ENCODE results near the gene TGFBR2.
"Not testable (repeated sequence)": the region's sequence is repeated elsewhere in the genome, so short reads cannot be mapped to it uniquely, and the experiment has no call there.

The TGFBR2 gene

DNA sequence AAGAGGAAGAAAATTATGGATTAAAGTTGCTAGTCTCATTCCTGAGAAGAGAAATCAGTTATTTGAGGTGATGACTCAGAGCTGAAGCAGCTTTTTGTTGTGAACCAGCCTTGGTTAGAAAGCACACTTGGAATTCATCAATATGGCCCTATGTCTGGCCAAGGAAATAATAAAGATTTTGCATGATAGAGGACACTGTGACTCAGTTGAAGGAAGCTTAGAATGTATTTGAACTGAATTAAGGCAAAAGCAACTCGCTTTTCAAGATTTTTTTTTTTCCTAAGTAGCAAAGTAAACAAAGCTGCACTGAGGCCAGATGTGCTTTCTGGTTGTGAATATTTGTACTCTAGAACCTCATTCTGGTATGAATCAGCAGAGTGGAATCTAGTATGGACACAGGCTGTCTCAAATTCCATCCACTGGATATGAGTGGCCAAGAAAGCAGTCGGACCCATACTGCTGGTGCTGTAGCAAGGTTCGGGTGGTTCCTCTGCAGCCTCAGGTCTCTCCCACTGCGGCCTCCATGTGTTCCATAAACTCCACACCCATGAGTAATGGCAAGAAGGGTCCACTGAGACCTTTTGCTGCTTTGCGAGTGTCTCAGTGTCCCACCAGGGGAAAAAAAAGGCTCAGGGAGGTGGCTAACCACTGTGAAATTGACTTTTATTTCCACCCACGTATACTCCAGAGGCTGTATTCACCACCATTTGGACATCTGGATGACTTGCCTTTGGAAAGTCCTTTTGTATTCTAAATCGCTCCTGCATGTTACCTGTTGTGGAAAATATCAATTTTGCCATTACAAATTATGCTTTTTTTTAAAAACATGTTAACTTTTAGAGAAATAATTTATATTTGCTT is 53.1 kb downstream of the TGFBR2 start:
- DNase-seq: no peak

- DNase-seq: no peak
Measured at GRCh38 chr3:30660136-30660535, 53.7 kb downstream of the TGFBR2 start.

- no peak for DNase-seq
Measured at GRCh38 chr3:30660656-30661055, 54.3 kb downstream of the TGFBR2 start.

GRCh38 chr3:30661098-30661873 is 54.9 kb downstream of the TGFBR2 start:
- no peak for DNase-seq

GRCh38 chr3:30662836-30663235 is 56.4 kb downstream of the TGFBR2 start:
- no peak for DNase-seq

DNA sequence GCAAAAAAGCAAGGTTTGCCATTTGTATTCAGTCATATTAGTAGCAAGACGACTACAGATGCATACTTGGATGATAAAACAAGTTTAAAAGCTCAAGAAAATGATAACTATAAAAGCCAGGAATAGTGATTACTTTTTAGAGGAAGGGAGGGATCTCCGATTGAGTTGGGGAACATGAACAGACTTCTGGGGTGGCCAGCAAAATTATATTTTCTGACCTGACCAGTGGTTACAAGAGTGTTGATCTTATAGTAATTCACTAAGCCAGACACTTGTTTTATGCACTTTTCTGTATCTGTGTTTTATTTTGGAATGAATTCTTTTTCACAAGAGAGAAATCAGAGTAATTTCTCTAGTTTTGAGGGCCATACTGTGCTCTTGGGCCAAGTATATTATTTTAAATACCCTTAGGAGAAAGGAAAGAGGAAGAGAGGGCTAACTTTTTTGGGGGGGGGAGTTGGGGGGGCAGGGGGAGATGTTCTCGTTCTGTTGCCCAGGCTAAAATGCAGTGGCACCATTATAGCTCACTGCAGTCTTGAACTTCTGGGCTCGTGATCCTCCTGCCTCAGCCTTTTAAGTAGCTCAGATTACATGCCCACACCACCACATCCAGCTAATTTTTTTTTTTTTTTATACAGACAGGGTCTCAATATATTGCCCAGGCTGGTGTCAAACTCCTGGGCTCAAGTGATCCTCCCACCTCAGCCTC is 57.3 kb downstream of the TGFBR2 start:
- no peak for DNase-seq

- DNase-seq: no peak
Measured at GRCh38 chr3:30664459-30664858, 58.1 kb downstream of the TGFBR2 start.

DNA sequence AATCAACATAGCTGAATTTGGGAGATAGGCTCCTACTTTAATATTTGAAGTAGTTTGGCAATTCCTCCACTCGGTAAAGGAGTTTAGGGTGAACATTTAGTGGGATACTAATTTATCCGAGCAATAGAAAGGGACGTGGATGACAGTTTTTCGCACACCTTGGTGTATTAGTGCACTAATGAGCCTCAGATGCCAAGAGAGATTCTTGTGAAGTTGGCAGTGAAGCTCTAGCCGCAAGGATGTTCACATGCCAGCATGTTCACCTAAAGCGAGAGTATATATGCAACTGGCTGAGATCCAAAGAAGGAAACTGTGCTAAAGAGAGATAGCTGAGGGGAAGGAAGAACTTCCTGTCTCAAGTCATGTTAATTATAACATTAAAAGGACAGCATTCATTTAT is 58.5 kb downstream of the TGFBR2 start:
- no peak for DNase-seq

- no peak for DNase-seq
Measured at GRCh38 chr3:30665539-30665938, 59.1 kb downstream of the TGFBR2 start.

- DNase-seq: no peak
Measured at GRCh38 chr3:30666572-30667279, 60.3 kb downstream of the TGFBR2 start.

DNA sequence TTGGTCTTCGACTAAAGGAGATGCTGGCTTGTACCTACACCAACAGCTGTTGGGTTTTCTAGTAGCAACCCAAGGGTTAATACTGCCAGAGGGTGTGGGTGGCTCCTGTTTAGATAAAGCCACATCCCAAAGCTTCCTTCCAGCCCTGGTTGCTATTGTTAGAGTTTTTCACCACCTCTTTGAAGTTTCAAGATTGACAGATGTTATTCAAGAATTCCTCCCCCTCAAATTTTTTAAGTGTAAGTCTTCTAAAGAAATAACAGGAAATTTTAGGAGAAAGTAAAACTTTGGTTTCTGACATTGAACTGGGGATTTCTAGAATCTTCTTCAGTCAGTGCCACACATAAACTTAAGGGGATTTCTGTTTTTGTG is 60.9 kb downstream of the TGFBR2 start:
- no peak for DNase-seq

DNA sequence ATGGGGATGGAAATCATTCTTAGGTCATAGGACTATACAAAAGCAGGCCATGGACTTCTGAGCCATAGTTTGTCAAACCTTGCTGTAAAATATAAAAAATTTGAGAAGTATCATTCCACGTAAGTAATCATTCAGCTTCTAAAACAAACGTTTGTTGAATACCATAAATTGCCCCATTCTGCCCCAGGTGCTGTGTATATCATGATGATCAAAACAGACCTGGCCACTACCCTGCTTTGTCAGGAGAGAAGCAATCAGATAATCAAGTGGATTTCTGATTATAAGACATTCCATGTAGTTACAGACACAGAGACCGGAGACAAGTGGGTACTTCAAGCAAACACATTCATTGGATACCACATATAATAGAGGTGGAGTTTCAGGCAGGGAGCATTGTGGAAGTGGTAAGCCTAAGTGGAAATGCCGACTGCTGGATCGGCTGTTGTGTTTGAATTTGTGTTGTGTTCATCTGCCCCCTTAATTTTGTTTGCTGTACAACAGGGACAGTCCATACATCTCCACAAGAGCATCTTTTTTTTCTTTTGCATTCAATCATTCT is 61.7 kb downstream of the TGFBR2 start:
- DNase-seq: no peak

DNA sequence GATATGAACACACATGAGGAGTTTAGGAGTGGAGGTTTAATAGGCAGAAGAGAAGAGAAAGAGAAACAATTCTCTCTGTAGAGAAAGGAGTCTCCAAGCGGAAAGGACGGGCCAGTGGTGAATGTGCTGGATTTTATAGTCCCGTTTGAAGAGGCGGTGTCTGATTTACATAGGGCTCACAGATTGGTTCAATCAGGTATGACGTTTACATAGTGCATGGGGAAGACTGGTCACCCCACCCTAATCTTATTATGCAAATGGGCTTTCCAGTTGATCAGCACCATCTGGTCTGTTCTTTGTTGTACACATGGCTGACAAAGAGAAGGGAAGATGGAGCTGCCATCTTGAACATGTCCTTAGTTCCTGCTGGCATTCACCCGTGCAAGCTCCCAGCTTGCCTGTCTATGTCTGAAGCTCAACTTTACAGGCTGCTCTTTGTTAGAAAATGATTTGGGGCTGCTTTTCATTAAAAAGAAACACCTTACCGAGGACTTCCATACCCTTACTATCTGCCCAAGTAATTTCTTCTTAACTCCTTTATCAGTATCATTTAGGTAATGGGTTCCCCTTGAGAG is 63.0 kb downstream of the TGFBR2 start:
- DNase-seq: not testable (repeated sequence)

DNA sequence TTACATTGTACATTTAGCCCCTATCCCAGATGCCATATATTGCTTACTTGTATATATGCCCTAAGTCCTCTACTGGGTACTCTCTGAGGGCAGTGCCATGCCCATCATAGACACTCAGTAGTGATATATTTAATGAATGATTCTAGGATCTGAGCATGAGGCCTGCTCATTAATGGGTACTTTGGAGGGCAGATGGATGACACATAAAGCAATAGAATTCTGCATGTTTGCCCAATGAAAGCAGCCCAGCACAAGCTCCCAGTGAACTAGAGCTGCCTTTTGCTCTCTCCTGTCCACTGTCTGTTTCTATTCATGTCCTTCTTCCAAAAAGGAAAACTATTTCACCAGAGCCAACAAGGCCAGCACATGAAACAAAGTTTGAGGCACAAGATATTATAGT is 63.9 kb downstream of the TGFBR2 start:
- no peak for DNase-seq

DNA sequence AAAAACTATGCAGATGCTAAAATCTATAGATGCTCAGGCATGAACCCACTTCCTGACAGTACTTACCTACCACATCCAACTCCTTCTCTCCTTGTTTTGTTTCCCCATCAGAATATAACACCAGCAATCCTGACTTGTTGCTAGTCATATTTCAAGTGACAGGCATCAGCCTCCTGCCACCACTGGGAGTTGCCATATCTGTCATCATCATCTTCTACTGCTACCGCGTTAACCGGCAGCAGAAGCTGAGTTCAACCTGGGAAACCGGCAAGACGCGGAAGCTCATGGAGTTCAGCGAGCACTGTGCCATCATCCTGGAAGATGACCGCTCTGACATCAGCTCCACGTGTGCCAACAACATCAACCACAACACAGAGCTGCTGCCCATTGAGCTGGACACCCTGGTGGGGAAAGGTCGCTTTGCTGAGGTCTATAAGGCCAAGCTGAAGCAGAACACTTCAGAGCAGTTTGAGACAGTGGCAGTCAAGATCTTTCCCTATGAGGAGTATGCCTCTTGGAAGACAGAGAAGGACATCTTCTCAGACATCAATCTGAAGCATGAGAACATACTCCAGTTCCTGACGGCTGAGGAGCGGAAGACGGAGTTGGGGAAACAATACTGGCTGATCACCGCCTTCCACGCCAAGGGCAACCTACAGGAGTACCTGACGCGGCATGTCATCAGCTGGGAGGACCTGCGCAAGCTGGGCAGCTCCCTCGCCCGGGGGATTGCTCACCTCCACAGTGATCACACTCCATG is 65.3 kb downstream of the TGFBR2 start:
- no peak for DNase-seq

GRCh38 chr3:30672287-30672735 is 65.9 kb downstream of the TGFBR2 start:
- no peak for DNase-seq

DNA sequence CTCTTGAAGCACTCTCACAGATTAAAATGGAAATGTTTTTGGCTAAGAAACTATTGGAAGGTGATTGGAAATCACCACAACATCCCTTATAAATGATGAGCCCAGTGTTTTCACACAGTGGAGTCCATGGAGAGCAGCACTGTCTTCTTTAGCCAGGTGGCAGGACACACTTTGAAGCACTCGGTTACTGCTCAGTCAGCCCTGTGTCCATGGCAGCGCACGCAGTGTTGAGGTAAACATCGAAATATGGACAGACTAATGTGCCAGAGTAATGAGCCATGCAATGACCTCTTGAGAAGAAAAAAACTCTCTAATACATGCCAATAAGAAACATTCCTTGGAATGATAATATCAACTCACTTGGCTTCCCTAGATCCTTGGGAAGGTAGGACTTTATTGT is 66.6 kb downstream of the TGFBR2 start:
- peak; percentile 9 for DNase-seq

GRCh38 chr3:30673425-30674341 is 67.3 kb downstream of the TGFBR2 start:
- no peak for DNase-seq

GRCh38 chr3:30675006-30675405 is 68.6 kb downstream of the TGFBR2 start:
- no peak for DNase-seq

GRCh38 chr3:30675774-30676173 is 69.4 kb downstream of the TGFBR2 start:
- DNase-seq: no peak
